Tibial nerve (tissue), 4 donors: ENCODE measurements around the gene CXorf49. TPM values are rescaled to one million over a fixed set of nuclear protein-coding genes. Genes with fewer than 3 reads are reported as not detected.
"Not testable (repeated sequence)": the region's sequence is repeated elsewhere in the genome, so short reads cannot be mapped to it uniquely, and the experiment has no call there.

Experiments used
- DNase-seq, 2 donors: peaks; one replicate each; pipeline ENCODE4 v3.0.0-alpha.2; 2019; ENCODE audit warnings: low spot score in 2 of 2
- H3K27ac ChIP-seq, 4 donors: fragments of 200-600 bp; sonication (generic) in 3 of 4; one replicate each; pipeline ENCODE4 v1.5.1; 2017 to 2019; ENCODE audit warnings: mild to moderate bottlenecking in 1 of 4
- H3K27me3 ChIP-seq, 2 donors: fragments of 200-600 bp; sonication (generic) in 1 of 2; one replicate each; pipeline versions ENCODE4 v1.5.1 to v1.6.0; 2017 to 2019
- H3K36me3 ChIP-seq, 3 donors: fragments of 200-600 bp; sonication (generic); one replicate each; pipeline ENCODE4 v1.5.1; 2018 to 2019
- H3K4me1 ChIP-seq, 4 donors: fragments of 200-600 bp; sonication (generic) in 3 of 4; one replicate each; pipeline ENCODE4 v1.5.1; 2017 to 2019
- H3K4me3 ChIP-seq, 4 donors: fragments of 200-600 bp; sonication (generic) in 3 of 4; one replicate each; pipeline ENCODE4 v1.5.1; 2017 to 2019; ENCODE audit warnings: mild to moderate bottlenecking in 1 of 4, moderate library complexity in 1 of 4
- H3K9me3 ChIP-seq, 4 donors: fragments of 200-600 bp; sonication (generic) in 3 of 4; one replicate each; pipeline ENCODE4 v1.5.1; 2017 to 2019
- CTCF ChIP-seq, 5 experiments: fragments of 200-600 bp in 3 of 5; fragments of 450-650 bp in 2 of 5; sonication (generic) in 3 of 5; IDR thresholded peaks; one replicate each; pipeline ENCODE4 v1.5.1; 2016 to 2019; ENCODE audit warnings: antibody characterized with exemption in 5 of 5, mild to moderate bottlenecking in 3 of 5, moderate library complexity in 2 of 5
- EP300 ChIP-seq, 2 donors: sonication (generic); formaldehyde crosslinking; IDR thresholded peaks; one replicate each; pipeline ENCODE4 v1.6.1; 2017; ENCODE audit warnings: antibody characterized with exemption in 2 of 2, mild to moderate bottlenecking in 1 of 2
- POLR2A ChIP-seq, 2 donors: fragments of 450-650 bp; IDR thresholded peaks; one replicate each; pipeline ENCODE4 v1.6.1; 2017; ENCODE audit warnings: antibody characterized with exemption in 2 of 2, mild to moderate bottlenecking in 2 of 2, moderate library complexity in 2 of 2
- WGBS, 2 donors: methylation state at CpG; one replicate each; pipeline ENCODE4 v1.1.5; 2018; 5-methylcytosine and 5-hydroxymethylcytosine counted together
- total RNA-seq, 4 donors: library from RNA; depleted of rRNA; stranded (reverse); fragments of >200 nt; gene quantifications; one replicate each; pipeline ENCODE4 v1.1.0, GENCODE V29; 2016

CXorf49 gene
- total RNA-seq, 4 donors from 2014 or later: not detected

DNA sequence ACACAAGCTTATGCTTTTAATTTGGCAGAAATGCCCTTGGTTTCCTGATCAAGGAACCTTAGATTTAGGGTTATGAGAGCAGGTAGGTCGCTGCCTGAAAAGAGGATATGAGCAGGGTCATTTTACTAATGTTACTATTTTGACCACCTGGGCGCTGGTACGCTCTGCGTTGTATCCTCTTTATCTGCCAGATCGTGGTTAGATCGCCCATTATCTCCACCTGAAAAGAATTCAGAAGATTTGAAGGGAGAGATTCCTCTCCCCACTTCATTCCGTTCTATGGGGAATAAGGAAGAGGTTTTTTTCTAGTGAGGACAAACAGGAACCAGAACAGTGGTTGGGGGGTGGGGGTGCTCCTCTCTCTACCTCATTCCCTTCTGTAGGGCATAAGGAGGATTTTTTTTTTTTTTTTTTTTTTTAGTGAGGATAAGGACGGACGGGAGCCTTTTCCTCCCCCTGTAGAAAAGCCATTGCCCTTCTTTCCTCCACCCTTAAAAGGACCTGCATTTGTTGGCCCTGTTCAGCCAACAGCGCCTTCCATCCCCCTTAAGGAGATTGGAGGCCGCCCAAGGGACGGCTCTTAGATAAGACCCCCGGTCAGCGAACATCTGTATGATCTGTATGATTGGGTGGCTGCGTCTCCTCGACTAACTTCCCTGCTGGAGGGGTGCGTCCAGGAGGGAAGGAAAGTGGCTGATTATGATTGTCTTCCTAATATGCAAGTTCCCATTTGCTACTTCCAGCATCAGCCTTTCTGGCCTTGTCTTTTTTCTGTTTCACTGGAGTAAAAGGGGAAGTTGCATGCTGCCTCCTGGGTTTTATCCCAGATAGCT, 20.4 kb downstream of the CXorf49 start:
- not testable (repeated sequence) for H3K27me3 ChIP-seq, H3K4me1 ChIP-seq, H3K9me3 ChIP-seq, H3K4me3 ChIP-seq, H3K27ac ChIP-seq, DNase-seq, H3K36me3 ChIP-seq
- no CpG with 5 or more reads among the region's 17 CpGs for WGBS, 2 donors

GRCh38 chrX:71696641-71697465, 21.2 kb downstream of the CXorf49 start:
- H3K36me3 ChIP-seq, H3K27me3 ChIP-seq, H3K9me3 ChIP-seq, H3K27ac ChIP-seq, H3K4me3 ChIP-seq, DNase-seq, H3K4me1 ChIP-seq: not testable (repeated sequence)
- no CpG with 5 or more reads among the region's 24 CpGs for WGBS, 2 donors

GRCh38 chrX:71679575-71680207, 38.4 kb downstream of the CXorf49 start:
- Histone ChIP-seq H3K36me3 (no peaks in the 10 kb centered on the region), H3K9me3 (no peaks in the 10 kb centered on the region), H3K4me3 (no peak overlapping the region), H3K27me3 (no peaks in the 10 kb centered on the region), H3K27ac (no peak overlapping the region), H3K4me1 (no peaks in the 10 kb centered on the region)
- DNase-seq: no peak
- 86 to 87% methylated on average over 4 of the region's 4 CpGs for WGBS, 2 donors
- no peak for TF ChIP-seq POLR2A (IDR thresholded peaks at IDR 0.05)
- TF ChIP-seq EP300 (IDR thresholded peaks at IDR 0.05): no peak
- TF ChIP-seq CTCF (IDR thresholded peaks at IDR 0.05): no peak

GRCh38 chrX:71677195-71677594, 40.9 kb downstream of the CXorf49 start:
- not testable (repeated sequence) for H3K36me3 ChIP-seq, H3K27ac ChIP-seq, H3K4me1 ChIP-seq, H3K27me3 ChIP-seq, H3K4me3 ChIP-seq, H3K9me3 ChIP-seq, DNase-seq
- 52 to 62% methylated on average over 4 to 6 of the region's 6 CpGs for WGBS, 2 donors

- H3K4me1 ChIP-seq, DNase-seq, H3K4me3 ChIP-seq, H3K36me3 ChIP-seq, H3K27me3 ChIP-seq, H3K9me3 ChIP-seq, H3K27ac ChIP-seq: not testable (repeated sequence)
- WGBS, 2 donors: 88% methylated on average over 37 of the region's 43 CpGs; no CpG with 5 or more reads in 1 of the 2 donors
These were observed 41.9 kb downstream of the CXorf49 start for GRCh38 chrX:71676068-71676795.

DNA sequence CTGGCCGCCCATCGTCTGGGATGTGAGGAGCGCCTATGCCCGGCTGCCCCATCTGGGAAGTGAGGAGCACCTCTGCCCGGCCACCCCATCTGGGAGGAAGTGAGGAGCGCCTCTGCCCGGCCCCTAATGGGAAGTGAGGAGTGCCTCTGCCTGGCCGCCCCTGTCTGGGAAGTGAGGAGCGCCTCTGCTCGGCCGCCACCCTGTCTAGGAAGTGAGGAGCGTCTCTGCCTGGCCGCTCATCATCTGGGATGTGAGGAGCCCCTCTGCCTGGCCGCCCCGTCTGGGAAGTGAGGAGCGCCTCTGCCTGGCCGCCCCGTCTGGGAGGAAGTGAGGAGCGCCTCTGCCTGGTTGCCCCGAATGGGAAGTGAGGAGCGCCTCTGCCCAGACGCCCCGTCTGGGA, 42.4 kb downstream of the CXorf49 start:
- not testable (repeated sequence) for H3K27me3 ChIP-seq, H3K4me3 ChIP-seq, H3K36me3 ChIP-seq, DNase-seq, H3K9me3 ChIP-seq, H3K4me1 ChIP-seq, H3K27ac ChIP-seq
- WGBS, 2 donors: 90% methylated on average over 14 of the region's 23 CpGs; no CpG with 5 or more reads in 1 of the 2 donors

- Histone ChIP-seq H3K9me3 (no peaks in the 10 kb centered on the region), H3K27ac (no peak overlapping the region), H3K4me3 (no peak overlapping the region), H3K4me1 (no peaks in the 10 kb centered on the region), H3K36me3 (no peaks in the 10 kb centered on the region), H3K27me3 (no peaks in the 10 kb centered on the region)
- WGBS, 2 donors: 85 to 91% methylated on average over 11 of the region's 11 CpGs
- TF ChIP-seq POLR2A (IDR thresholded peaks at IDR 0.05) (no peak), EP300 (IDR thresholded peaks at IDR 0.05) (no peak), CTCF (IDR thresholded peaks at IDR 0.05) (no peak)
- DNase-seq: no peak
These were observed 46.1 kb downstream of the CXorf49 start for GRCh38 chrX:71671938-71672337.
